GM12873 (cell line): ENCODE data around the gene ANKS1B.

Experiments used
- TF ChIP-seq, protein P1 (sequence below): IDR thresholded peaks from 2 replicates; pipeline ENCODE4 v1.5.1; 2012; ENCODE audit warnings: low read depth, mild to moderate bottlenecking, moderate library complexity, low read length, control low read depth; ENCODE audit not compliant: insufficient read depth; ENCODE audit errors: missing control alignments

Gene ANKS1B

DNA sequence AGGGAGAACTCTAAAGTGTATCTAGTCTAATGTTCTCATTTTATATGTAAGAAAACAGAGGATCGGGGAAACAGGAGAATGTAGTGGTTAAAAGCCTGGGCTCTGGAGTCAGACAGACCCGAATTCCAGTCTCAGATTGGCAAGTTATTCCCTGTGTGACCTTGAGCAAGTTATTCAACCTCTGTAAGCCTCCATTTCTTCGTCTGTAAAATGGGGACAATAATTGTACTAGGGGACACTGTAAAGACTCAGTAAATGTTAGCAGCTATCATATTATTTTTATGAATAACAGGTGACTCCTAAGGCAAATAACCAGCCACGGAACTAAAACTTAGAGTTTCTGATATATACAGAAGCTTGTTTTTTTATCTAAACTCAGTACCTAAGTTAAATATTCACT is 1187.5 kb downstream of the ANKS1B start:
- TF ChIP-seq, protein P1, sequence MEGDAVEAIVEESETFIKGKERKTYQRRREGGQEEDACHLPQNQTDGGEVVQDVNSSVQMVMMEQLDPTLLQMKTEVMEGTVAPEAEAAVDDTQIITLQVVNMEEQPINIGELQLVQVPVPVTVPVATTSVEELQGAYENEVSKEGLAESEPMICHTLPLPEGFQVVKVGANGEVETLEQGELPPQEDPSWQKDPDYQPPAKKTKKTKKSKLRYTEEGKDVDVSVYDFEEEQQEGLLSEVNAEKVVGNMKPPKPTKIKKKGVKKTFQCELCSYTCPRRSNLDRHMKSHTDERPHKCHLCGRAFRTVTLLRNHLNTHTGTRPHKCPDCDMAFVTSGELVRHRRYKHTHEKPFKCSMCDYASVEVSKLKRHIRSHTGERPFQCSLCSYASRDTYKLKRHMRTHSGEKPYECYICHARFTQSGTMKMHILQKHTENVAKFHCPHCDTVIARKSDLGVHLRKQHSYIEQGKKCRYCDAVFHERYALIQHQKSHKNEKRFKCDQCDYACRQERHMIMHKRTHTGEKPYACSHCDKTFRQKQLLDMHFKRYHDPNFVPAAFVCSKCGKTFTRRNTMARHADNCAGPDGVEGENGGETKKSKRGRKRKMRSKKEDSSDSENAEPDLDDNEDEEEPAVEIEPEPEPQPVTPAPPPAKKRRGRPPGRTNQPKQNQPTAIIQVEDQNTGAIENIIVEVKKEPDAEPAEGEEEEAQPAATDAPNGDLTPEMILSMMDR = no peak

DNA sequence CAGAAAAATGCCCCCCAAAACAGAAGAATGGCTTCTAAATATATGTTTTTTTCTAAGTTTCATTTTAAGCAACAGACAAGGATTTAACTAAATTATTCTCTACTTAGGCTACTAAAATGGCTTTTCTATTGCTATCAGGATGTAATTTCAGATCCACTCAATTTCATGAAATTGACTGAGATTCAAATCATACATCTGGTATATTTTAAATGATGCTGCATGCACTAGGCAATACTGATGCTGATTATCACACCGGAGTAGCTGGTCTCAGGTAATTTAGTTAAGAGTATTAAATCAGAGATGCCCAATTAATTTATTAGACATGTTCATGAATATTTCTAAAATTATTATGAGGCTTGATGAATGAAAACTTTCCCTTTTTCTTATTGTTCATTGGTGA is 1188.0 kb downstream of the ANKS1B start:
- TF ChIP-seq, protein P1 = no peak

- TF ChIP-seq, protein P1 = no peak
Measured at GRCh38 chr12:98793121-98793520, 1191.6 kb downstream of the ANKS1B start.

GRCh38 chr12:98791406-98791805 is 1193.3 kb downstream of the ANKS1B start:
- TF ChIP-seq, protein P1 = no peak

GRCh38 chr12:98788396-98788795 is 1196.3 kb downstream of the ANKS1B start:
- TF ChIP-seq, protein P1 = no peak

DNA sequence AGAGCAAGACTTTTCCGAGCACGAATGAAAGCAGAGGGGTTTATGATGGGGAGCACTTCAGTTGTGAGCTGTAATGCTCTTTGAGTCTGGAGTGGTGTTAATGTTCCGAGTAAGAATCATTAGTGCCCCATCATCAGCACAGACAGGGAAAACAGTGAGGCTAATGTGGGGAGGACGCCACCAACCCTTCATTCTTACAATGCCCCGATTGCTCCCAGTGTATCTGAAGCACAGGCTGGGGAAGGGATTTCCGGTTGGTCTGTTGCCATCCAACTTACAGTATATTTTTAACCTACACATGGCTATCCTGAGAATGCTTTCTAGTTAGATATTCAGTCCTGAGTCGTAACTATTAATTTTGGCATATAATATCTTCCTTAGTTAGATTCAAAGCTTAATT is 1198.1 kb downstream of the ANKS1B start:
- TF ChIP-seq, protein P1 = no peak

DNA sequence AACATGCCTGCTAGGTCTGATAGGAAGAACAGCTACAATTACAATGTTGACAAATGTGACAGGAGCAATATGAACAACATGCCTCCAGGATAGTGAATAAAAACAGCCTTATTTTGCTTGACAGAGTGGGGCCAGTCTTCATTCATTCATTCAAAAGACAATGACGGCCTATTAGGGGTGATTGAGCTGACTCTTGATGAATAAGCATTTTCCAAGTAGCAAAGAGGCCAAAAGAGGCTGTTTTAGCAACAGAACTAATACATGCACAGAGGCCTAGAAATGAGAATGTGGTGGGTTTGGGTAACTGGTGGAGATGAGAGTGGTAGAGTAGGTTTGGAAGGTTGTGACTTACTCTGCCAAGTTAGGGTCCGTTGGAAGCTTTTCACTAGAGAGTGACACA is 1201.3 kb downstream of the ANKS1B start:
- TF ChIP-seq, protein P1 = no peak
